NB4 (cell line): ENCODE measurements around the gene ADAMTSL5.
"Not testable (repeated sequence)": the region's sequence is repeated elsewhere in the genome, so short reads cannot be mapped to it uniquely, and the experiment has no call there.

Source experiments
- DNase-seq: peaks from one replicate; pipeline ENCODE4 v3.0.0; 2010; ENCODE audit warnings: low read depth
- H3K4me3 ChIP-seq: one replicate; pipeline ENCODE4 v1.5.1; 2011; ENCODE audit warnings: mild to moderate bottlenecking, low read depth, low read length, moderate library complexity
- CTCF ChIP-seq: IDR thresholded peaks from one replicate; pipeline ENCODE4 v1.5.1; 2012; ENCODE audit warnings: low read depth, low read length
- MAX ChIP-seq: IDR thresholded peaks from 2 replicates; pipeline ENCODE4 v1.6.1; 2011; ENCODE audit warnings: low read depth, low read length
- MYC ChIP-seq: IDR thresholded peaks from 2 replicates; pipeline ENCODE4 v1.6.1; 2011; ENCODE audit warnings: low read depth, low read length
- POLR2A ChIP-seq: IDR thresholded peaks from 2 replicates; pipeline ENCODE4 v1.6.1; 2011; ENCODE audit warnings: mild to moderate bottlenecking; ENCODE audit not compliant: insufficient read length; ENCODE audit errors: extremely low read depth

ADAMTSL5 gene

GRCh38 chr19:1531587-1531986, 18.8 kb upstream of the ADAMTSL5 start:
- no peak overlapping the region for H3K4me3 ChIP-seq
- TF ChIP-seq MAX, result no peak
- TF ChIP-seq POLR2A, result no peak
- TF ChIP-seq MYC, result no peak
- TF ChIP-seq CTCF, result no peak

GRCh38 chr19:1530856-1531255, 18.0 kb upstream of the ADAMTSL5 start:
- not testable (repeated sequence) for H3K4me3 ChIP-seq, DNase-seq

More at GRCh38 chr19:1531587-1531986, 18.8 kb upstream of the ADAMTSL5 start:
- DNase-seq, result no peak

GRCh38 chr19:1529430-1529816, 16.6 kb upstream of the ADAMTSL5 start:
- DNase-seq, result no peak
- H3K4me3 ChIP-seq, result no peak overlapping the region
- TF ChIP-seq POLR2A (no peak), MYC (no peak), MAX (no peak), CTCF (no peak)

GRCh38 chr19:1528596-1529429, 16.0 kb upstream of the ADAMTSL5 start:
- H3K4me3 ChIP-seq, result no peak overlapping the region
- no peak for DNase-seq
- TF ChIP-seq CTCF, result no peak
- no peak for TF ChIP-seq MAX

GRCh38 chr19:1527650-1528309, 15.0 kb upstream of the ADAMTSL5 start:
- no peak overlapping the region for H3K4me3 ChIP-seq
- DNase-seq, result no peak
- TF ChIP-seq POLR2A (no peak), MAX (no peak), MYC (no peak), CTCF (no peak)

GRCh38 chr19:1526979-1527649, 14.3 kb upstream of the ADAMTSL5 start:
- DNase-seq, result no peak
- TF ChIP-seq MYC, result no peak
- no peak for TF ChIP-seq CTCF
- TF ChIP-seq MAX, result no peak
- TF ChIP-seq POLR2A, result no peak
- H3K4me3 ChIP-seq, result no peak overlapping the region
